Left lung (tissue), 10 donors: ENCODE results near the gene ZSCAN5A. TPM values are rescaled to one million over a fixed set of nuclear protein-coding genes. Genes with fewer than 3 reads are reported as not detected.
"Not testable (repeated sequence)": the region's sequence is repeated elsewhere in the genome, so short reads cannot be mapped to it uniquely, and the experiment has no call there.

Experiments used
- ATAC-seq: fragments of 200-7000 bp; cut with Tn5 transposase; one replicate; pipeline ENCODE4 v1.9.1; 2020; ENCODE audit warnings: moderate library complexity
- DNase-seq, 4 donors: peaks; one replicate each; pipeline ENCODE4 v3.0.0-alpha.2; 2013 to 2020
- H3K27ac ChIP-seq, 2 donors: fragments of 200-600 bp; sonication (generic) in 1 of 2; one replicate each; pipeline versions ENCODE4 v1.5.0 to v1.8.0; 2020 to 2021
- H3K27me3 ChIP-seq, 2 donors: fragments of 200-600 bp; sonication (generic) in 1 of 2; one replicate each; pipeline versions ENCODE4 v1.5.0 to v1.8.0; 2020 to 2021
- H3K36me3 ChIP-seq, 2 donors: fragments of 200-600 bp; sonication (generic) in 1 of 2; one replicate each; pipeline versions ENCODE4 v1.5.0 to v1.8.0; 2020 to 2021
- H3K4me1 ChIP-seq, 2 donors: fragments of 200-600 bp; one replicate each; pipeline ENCODE4 v1.8.0; 2021
- H3K4me3 ChIP-seq, 2 donors: fragments of 200-600 bp; sonication (generic) in 1 of 2; one replicate each; pipeline versions ENCODE4 v1.5.0 to v1.8.0; 2020 to 2021; ENCODE audit warnings: mild to moderate bottlenecking in 1 of 2
- H3K9me3 ChIP-seq, 2 donors: fragments of 200-600 bp; sonication (generic) in 1 of 2; one replicate each; pipeline versions ENCODE4 v1.5.0 to v1.8.0; 2020 to 2021
- CTCF ChIP-seq, 2 donors: fragments of 200-600 bp; sonication (generic) in 1 of 2; IDR thresholded peaks; one replicate each; pipeline versions ENCODE4 v1.5.0 to v1.8.0; 2021; ENCODE audit warnings: antibody characterized with exemption in 2 of 2
- intact Hi-C, 2 donors: fragments of 100-400 bp; cut with DNase I; formaldehyde crosslinking; loops; one replicate each; pipeline versions ENCODE4 v1.11.2 to v1.14.2; 2022
- polyA plus RNA-seq, 6 donors: library from polyadenylated mRNA; unstranded; fragments of 120-200 nt; gene quantifications; one replicate each; pipeline ENCODE4 v1.2.1, GENCODE V29; 2013; ENCODE audit not compliant: insufficient read length in 6 of 6
- total RNA-seq, 2 donors: library from RNA; stranded (reverse); fragmentation: NEBNext Ultra II Directional; extraction: Animal tissue kit (Norgen Biotek cat#: 25700); gene quantifications; one replicate each; pipeline ENCODE4 v1.2.1, GENCODE V29; 2021
- donor health status: DM: no; HTN: yes; CAD: no.
- donor health status: DM: no; HTN: no; CAD: no.

The ZSCAN5A gene
- total and polyA plus RNA-seq, 8 donors: 6.8 to 21.8 (median 16.9) TPM

GRCh38 chr19:56263319-56263718 lies 51.3 kb downstream of the ZSCAN5A start:
- intact Hi-C loops: no loop called here
- no peaks in the 10 kb centered on the region for H3K36me3 ChIP-seq
- no peak for ATAC-seq
- no peaks in the 10 kb centered on the region for H3K27me3 ChIP-seq
- no peak overlapping the region for H3K4me3 ChIP-seq
- TF ChIP-seq CTCF (IDR thresholded peaks at IDR 0.05): no peak
- H3K27ac ChIP-seq: no peak overlapping the region
- no peaks in the 10 kb centered on the region for H3K4me1 ChIP-seq
- DNase-seq: no peak
- H3K9me3 ChIP-seq: no peaks in the 10 kb centered on the region

- intact Hi-C loops, DNase-seq, ATAC-seq, H3K27me3 ChIP-seq, H3K36me3 ChIP-seq, H3K4me1 ChIP-seq, H3K27ac ChIP-seq, H3K4me3 ChIP-seq, H3K9me3 ChIP-seq: not testable (repeated sequence)
Observed at GRCh38 chr19:56261932-56262331, 52.7 kb downstream of the ZSCAN5A start.

- no peak for TF ChIP-seq CTCF (IDR thresholded peaks at IDR 0.05)
- no peaks in the 10 kb centered on the region for H3K36me3 ChIP-seq
- H3K27me3 ChIP-seq: no peaks in the 10 kb centered on the region
- no peak overlapping the region for H3K4me3 ChIP-seq
- DNase-seq (no peak), ATAC-seq (no peak)
- no peaks in the 10 kb centered on the region for H3K9me3 ChIP-seq
- H3K27ac ChIP-seq: no peak overlapping the region
- intact Hi-C loops: no loop called here
- H3K4me1 ChIP-seq: no peaks in the 10 kb centered on the region
Observed at GRCh38 chr19:56261145-56261544, 53.5 kb downstream of the ZSCAN5A start.

GRCh38 chr19:56258272-56258671 lies 56.4 kb downstream of the ZSCAN5A start:
- Histone ChIP-seq H3K9me3 (no peaks in the 10 kb centered on the region), H3K4me3 (no peak overlapping the region), H3K4me1 (no peaks in the 10 kb centered on the region), H3K27me3 (no peaks in the 10 kb centered on the region), H3K27ac (no peak overlapping the region), H3K36me3 (no peaks in the 10 kb centered on the region)
- intact Hi-C loops: loop anchor here in 1 of 2 donors (5.0 kb wide), 1 partner anchor 74 kb away; no protein-coding TSS in a partner anchor
- ATAC-seq: no peak
- DNase-seq: no peak
- TF ChIP-seq CTCF (IDR thresholded peaks at IDR 0.05): no peak

GRCh38 chr19:56253737-56254136 lies 60.9 kb downstream of the ZSCAN5A start:
- Histone ChIP-seq H3K27ac (no peak overlapping the region), H3K4me1 (peaks cover 0 to 6% of the 10 kb centered on the region in 2 donors), H3K9me3 (no peaks in the 10 kb centered on the region), H3K27me3 (no peaks in the 10 kb centered on the region), H3K4me3 (no peak overlapping the region), H3K36me3 (no peaks in the 10 kb centered on the region)
- intact Hi-C loops: no loop called here
- peak in 2 of 4 donors; percentile 45 to 68 for DNase-seq
- TF ChIP-seq CTCF (IDR thresholded peaks at IDR 0.05): peak in 1 of 2 donors; percentile 21
- ATAC-seq: peak; percentile 74
